22Rv1 (cell line): Measurements from ENCODE around the gene TRIB2.

Experiments used
- ZFX ChIP-seq: fragments of 450-650 bp; IDR thresholded peaks from 2 replicates; pipeline ENCODE4 v1.6.1; 2017; ENCODE audit warnings: antibody characterized with exemption, borderline replicate concordance
- TF ChIP-seq, protein P1 (sequence below): fragments of 450-650 bp; IDR thresholded peaks from 2 replicates; pipeline ENCODE4 v1.5.1; 2017; ENCODE audit warnings: mild to moderate bottlenecking

DNA sequence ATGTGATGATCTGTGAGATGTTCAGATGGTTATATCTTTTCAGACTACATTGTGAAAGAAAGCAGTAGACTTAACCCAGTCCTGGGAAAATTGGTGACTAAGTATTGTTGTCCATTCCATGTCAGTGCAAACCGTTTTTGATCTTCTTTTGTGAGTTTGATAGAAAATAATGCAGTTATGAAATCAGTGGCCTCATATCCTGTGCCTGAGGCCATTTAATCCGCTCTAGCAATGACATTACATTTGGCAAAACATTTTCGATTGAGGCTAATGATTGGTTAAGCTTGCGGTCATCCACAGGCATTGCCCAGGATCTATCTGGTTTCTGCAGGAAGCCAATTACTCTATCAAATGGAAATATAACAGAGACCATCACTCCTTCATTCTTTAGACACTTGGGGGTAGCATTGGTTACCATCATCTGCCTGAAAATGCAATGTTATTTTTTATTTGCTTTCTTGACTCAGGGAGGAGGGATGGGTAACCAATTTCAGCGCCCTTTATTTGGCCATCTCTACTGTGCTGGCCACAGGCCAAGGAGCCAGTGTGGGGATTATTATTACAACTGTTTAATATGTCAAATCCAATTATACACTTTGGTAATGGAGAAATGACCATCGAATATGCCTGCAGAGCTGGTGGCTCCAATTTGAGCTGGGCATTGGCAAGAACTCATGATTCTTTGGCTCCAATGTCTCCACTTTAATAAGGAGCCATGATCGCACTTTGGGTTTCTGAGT is 33.6 kb downstream of the TRIB2 start:
- TF ChIP-seq, protein P1, sequence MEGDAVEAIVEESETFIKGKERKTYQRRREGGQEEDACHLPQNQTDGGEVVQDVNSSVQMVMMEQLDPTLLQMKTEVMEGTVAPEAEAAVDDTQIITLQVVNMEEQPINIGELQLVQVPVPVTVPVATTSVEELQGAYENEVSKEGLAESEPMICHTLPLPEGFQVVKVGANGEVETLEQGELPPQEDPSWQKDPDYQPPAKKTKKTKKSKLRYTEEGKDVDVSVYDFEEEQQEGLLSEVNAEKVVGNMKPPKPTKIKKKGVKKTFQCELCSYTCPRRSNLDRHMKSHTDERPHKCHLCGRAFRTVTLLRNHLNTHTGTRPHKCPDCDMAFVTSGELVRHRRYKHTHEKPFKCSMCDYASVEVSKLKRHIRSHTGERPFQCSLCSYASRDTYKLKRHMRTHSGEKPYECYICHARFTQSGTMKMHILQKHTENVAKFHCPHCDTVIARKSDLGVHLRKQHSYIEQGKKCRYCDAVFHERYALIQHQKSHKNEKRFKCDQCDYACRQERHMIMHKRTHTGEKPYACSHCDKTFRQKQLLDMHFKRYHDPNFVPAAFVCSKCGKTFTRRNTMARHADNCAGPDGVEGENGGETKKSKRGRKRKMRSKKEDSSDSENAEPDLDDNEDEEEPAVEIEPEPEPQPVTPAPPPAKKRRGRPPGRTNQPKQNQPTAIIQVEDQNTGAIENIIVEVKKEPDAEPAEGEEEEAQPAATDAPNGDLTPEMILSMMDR = no peak
- TF ChIP-seq ZFX = no peak
